Upper lobe of left lung (tissue), 4 donors: ENCODE measurements around the gene NFATC3.

Experiments
- CTCF ChIP-seq, 6 experiments: fragments of 450-650 bp in 4 of 6; fragments of 200-600 bp in 2 of 6; sonication (generic) in 2 of 6; IDR thresholded peaks; one replicate each; pipeline ENCODE4 v1.5.1; 2016 to 2019; ENCODE audit warnings: antibody characterized with exemption in 6 of 6
- POLR2A ChIP-seq, 4 donors: fragments of 450-650 bp; IDR thresholded peaks; one replicate each; pipeline ENCODE4 v1.5.1; 2016 to 2017; ENCODE audit warnings: antibody characterized with exemption in 4 of 4, mild to moderate bottlenecking in 2 of 4
- POLR2AphosphoS5 ChIP-seq, 2 donors: sonication (generic); formaldehyde crosslinking; IDR thresholded peaks; one replicate each; pipeline ENCODE4 v1.5.1; 2017; ENCODE audit warnings: antibody characterized with exemption in 2 of 2

GRCh38 chr16:68273896-68274295, 188.7 kb downstream of the NFATC3 start:
- no peak for TF ChIP-seq CTCF (IDR thresholded peaks at IDR 0.05)
- TF ChIP-seq POLR2AphosphoS5 (IDR thresholded peaks at IDR 0.05), result no peak
- no peak for TF ChIP-seq POLR2A (IDR thresholded peaks at IDR 0.05)
